H54 (cell line): ENCODE results near the gene MCOLN1.
"Not testable (repeated sequence)": the region's sequence is repeated elsewhere in the genome, so short reads cannot be mapped to it uniquely, and the experiment has no call there.

ENCODE experiments used
- DNase-seq: peaks from one replicate; pipeline ENCODE4 v3.0.0; 2011; ENCODE audit warnings: low spot score, mixed read lengths; ENCODE audit not compliant: insufficient read length
- FAIRE-seq: peaks from 3 replicates; lab custom pipeline; 2011; peaks lifted over from hg19 to GRCh38; lab: Jason Lieb, UNC
- POLR2A ChIP-seq: IDR thresholded peaks from 2 replicates; pipeline ENCODE4 v1.6.1; 2011; ENCODE audit warnings: low read depth, mild to moderate bottlenecking, low read length

The MCOLN1 gene

DNA sequence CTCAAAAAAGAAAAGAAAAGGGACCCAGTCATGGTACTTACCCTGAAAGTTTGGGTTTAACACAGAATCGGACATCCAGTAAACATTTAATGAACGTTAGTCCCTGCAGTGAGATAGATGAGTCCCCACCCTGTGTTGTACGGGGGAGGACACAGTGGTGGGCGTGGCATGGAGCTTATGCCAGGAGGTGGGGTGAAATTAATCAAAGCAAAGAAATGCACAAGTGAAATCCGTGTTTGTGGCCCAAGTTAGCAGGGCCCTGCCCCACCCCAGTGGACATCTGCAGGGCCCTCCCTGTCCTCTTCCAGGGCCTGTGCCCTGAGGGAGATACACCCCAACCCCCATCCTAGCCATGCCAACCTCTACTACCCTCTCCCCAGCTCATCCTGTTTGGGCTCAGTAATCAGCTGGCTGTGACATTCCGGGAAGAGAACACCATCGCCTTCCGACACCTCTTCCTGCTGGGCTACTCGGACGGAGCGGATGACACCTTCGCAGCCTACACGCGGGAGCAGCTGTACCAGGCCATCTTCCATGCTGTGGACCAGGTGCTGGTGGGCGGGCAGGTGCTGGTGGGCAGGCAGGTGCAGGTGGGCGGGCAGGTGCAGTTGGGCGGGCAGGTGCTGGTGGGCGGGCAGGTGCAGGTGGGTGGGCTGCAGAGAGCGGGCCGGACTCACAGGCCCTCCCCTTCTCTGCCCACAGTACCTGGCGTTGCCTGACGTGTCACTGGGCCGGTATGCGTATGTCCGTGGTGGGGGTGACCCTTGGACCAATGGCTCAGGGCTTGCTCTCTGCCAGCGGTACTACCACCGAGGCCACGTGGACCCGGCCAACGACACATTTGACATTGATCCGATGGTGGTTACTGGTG, 3.9 kb downstream of the MCOLN1 start:
- no peak for TF ChIP-seq POLR2A
- FAIRE-seq = no peak
- DNase-seq = no peak

DNA sequence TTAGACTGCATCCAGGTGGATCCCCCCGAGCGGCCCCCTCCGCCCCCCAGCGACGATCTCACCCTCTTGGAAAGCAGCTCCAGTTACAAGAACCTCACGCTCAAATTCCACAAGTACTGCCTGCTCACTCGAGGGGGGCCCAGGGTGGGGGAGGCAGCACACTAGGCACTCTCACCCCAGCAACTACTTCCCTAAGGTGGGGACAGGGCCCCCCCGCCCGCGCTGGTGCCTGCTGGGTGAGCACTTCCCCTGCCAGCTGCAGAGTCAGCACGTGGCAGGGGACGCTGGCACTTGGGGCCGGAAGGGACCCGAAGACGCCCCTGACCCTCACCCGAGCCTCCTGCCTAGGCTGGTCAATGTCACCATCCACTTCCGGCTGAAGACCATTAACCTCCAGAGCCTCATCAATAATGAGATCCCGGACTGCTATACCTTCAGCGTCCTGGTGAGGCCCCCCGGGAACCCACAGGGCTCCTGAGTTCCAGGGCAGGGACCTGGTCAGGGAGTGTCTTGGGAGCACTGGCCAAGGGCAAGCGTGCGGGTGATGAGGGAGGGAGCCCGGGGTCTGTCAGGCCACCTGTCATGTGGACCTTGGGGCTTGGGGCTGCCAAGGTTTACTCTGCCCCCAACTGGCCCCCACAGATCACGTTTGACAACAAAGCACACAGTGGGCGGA, 5.2 kb downstream of the MCOLN1 start:
- TF ChIP-seq POLR2A = no peak
- FAIRE-seq = no peak
- DNase-seq = no peak

DNA sequence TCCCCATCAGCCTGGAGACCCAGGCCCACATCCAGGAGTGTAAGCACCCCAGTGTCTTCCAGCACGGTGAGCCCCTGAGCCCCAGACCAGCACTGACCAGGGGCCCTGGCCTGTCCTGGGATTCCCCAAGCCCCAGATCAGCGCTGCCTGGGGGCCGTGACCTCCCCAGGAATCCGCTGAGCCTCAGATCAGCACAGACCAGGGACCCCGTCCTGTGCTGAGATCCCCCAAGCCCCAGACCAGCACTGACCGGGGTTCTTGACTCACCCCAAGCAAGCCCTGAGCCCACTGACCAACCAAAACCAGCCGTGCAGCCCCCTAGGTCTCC, 5.7 kb downstream of the MCOLN1 start:
- FAIRE-seq = no peak
- no peak for DNase-seq
- no peak for TF ChIP-seq POLR2A

DNA sequence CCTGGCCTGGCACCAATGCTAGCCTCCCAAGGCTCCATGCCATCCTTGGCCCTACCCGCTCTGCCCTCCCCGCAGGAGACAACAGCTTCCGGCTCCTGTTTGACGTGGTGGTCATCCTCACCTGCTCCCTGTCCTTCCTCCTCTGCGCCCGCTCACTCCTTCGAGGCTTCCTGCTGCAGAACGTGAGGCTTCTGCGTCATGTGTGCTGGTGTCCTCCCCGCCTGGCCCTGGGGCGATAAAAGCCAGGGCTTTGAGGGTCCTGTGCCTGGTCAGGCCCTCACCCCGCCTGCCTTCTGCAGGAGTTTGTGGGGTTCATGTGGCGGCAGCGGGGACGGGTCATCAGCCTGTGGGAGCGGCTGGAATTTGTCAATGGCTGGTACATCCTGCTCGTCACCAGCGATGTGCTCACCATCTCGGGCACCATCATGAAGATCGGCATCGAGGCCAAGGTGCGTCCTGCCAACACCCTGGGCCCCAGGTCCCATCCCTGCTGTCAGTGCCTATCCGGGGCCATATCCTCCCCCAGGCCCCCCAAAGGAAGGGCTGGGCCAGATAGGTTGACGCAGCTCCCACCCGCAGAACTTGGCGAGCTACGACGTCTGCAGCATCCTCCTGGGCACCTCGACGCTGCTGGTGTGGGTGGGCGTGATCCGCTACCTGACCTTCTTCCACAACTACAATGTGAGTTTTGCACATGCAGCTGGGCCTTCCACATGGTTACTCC, 6.3 kb downstream of the MCOLN1 start:
- no peak for TF ChIP-seq POLR2A
- FAIRE-seq (no peak), DNase-seq (no peak)

DNA sequence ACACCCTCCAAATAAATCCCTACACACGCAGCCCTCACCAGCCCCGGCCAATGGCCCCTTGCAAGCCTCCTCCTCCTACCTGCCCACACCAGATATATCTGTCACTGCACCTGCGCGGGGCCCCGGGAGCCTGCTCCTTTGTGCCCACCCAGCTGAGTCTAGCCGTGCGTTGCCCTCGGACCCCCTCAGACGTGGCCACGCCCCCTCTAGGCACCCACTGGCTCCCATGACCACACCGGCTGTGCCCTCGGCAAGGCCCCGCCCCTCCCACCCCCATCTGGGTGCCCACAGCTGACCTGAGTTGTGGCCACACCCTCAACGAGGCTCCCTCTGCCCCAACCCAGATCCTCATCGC, 6.8 kb downstream of the MCOLN1 start:
- TF ChIP-seq POLR2A = no peak
- DNase-seq (no peak), FAIRE-seq (no peak)

DNA sequence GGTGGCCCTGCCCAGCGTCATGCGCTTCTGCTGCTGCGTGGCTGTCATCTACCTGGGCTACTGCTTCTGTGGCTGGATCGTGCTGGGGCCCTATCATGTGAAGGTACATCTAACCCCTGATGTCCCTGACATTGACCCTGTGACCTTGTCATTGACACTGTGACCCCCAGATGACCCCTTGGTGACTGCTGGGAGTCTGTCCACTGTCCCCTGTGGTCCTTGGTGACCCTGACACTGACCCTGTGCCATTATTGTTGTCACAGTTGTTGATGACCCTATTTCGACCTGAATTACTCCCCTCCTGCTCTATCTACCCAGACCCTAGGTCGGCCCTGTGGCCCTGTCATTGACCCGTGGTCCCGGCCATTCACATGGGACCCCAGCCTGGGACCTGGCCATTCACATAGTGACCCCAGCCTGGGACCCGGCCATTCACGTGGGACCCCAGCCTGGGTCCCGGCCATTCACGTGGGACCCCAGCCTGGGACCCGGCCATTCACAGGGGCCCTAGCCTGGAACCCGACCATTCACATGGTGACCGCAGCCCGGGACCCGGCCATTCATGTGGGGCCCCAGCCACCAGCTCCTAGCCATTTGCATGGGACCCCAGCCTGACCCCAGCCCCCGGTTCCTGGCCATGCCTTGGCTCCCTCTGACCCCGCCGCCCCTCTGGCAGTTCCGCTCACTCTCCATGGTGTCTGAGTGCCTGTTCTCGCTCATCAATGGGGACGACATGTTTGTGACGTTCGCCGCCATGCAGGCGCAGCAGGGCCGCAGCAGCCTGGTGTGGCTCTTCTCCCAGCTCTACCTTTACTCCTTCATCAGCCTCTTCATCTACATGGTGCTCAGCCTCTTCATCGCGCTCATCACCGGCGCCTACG, 7.4 kb downstream of the MCOLN1 start:
- no peak for FAIRE-seq

DNA sequence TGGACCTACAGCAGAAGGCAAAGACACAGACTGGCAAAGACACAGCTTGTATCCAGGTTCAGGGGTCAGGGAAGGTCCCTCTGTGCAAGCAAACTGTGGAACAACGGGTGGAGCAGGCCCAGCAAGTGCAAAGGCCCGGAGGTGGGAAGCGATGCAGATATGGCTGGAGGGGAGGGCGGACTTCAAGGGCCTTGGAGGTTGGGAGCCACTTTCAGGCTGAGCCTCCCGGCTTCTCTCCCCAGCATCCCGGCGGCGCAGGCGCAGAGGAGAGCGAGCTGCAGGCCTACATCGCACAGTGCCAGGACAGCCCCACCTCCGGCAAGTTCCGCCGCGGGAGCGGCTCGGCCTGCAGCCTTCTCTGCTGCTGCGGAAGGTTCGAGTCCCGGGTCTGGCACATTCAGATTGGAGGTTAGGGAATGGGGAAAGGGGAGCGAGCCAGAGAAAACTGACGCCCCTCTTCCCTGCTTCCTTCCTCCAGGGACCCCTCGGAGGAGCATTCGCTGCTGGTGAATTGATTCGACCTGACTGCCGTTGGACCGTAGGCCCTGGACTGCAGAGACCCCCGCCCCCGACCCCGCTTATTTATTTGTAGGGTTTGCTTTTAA, 11.0 kb downstream of the MCOLN1 start:
- no peak for DNase-seq
- no peak for FAIRE-seq
- TF ChIP-seq POLR2A = no peak

More for the DNA sequence above, 7.4 kb downstream of the MCOLN1 start:
- no peak for DNase-seq
- no peak for TF ChIP-seq POLR2A

DNA sequence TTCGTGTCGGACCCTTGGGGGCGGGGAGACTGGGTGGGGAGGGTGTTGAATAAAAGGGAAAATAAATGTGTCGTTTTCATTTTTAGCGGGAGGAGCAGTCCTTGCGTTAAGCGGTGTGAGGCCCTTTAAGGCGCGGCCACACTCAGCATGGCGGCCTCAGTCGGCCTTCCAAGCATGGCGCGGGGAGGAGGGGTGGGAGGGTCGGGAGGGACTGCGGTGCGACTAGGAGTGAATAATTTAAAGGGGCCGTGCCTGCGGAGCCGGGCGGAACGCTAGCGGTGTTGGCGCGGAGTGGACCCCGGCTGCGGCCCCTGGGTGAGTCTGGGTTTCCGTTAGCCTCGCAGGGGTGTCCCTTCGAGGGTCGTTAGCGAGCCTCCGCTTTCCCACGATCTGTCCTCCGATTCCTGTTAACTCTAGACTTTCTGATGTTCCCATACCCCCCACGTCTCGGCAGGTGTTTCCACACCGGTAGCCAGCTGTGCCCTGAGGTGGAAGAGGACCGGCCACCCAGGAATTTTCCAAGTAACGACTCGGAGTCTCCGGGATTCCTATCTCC, 11.6 kb downstream of the MCOLN1 start:
- FAIRE-seq (no peak), DNase-seq (peak; percentile 83)
- no peak for TF ChIP-seq POLR2A

DNA sequence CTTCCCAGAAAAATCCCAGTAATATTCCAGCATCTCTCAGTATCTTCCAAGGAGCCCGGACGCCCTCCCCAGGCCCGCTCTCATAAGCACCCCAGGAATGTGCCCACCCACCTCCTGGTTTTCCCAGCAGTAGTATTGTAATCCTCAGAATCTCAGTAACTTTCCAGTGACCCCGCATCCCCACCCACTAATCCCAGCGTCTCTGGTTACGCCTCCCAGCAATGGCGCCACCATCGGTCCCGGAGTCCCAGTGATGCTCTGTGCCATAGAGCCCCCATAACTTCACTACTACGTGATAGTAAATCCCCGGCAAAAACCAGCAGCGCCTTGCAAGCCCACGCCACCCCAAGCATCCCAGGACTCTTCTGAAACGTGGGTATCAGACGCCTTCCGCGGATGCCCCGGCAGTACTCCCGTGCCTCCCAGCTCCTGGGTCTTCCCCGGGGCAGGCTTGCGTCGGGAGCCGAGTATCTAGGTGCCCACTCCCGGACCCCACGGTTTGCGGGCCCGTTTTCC, 12.2 kb downstream of the MCOLN1 start:
- FAIRE-seq (no peak), DNase-seq (no peak)
- peak; percentile 28; the same call in 1 of the 2 replicates for TF ChIP-seq POLR2A

DNA sequence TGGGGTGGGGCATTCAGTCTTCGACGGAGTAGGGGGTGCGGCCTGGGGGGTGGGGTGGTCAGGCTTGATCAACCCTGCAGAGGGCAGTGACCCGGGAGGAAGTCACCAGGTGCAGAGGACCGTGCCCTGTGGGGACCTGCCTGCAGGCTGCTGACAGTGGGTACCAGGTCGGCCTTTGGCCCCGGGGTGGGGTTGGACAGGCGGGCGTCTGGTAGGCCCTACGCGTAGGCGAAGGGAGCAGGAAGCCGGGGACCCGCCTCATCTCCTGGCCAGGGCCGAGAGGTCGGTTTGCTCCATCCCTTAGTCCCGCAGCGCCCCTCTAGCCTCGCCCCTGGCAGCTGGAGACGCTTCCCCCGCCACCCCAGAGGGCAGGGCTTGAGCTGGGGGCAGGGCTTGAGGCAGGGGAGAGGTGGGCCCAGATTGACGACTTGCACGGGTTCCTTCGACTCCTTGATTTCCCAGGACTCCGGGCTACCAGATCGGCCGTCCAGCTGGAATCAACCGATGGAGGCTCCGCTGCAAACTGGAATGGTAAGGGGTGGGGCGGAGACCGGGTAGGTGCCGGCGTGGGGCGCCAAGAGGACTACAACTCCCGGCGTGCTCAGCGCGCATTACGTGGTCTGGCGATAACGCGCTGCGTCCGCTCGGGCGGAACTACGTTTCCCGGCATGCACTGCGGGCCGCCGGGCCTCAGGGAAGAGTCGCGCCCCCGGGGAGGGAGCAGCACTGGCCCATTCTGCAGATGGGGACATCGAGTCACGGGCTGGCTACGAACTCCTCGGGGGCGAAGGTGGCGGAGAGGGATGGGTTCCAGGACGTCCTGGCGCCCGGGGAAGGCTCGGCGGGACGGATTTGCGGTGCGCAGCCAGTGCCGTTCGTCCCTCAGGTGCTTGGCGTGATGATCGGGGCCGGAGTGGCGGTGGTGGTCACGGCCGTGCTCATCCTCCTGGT, 12.9 kb downstream of the MCOLN1 start, which contains the start of gene PNPLA6:
Gene PNPLA6 (plus strand): TSS at position 671 of the 951 bp plus-strand sequence. CDS start 72 bp downstream, at position 743.
- peak; percentile 94 for DNase-seq
- TF ChIP-seq POLR2A = peak; percentile 57
- no peak for FAIRE-seq

DNA sequence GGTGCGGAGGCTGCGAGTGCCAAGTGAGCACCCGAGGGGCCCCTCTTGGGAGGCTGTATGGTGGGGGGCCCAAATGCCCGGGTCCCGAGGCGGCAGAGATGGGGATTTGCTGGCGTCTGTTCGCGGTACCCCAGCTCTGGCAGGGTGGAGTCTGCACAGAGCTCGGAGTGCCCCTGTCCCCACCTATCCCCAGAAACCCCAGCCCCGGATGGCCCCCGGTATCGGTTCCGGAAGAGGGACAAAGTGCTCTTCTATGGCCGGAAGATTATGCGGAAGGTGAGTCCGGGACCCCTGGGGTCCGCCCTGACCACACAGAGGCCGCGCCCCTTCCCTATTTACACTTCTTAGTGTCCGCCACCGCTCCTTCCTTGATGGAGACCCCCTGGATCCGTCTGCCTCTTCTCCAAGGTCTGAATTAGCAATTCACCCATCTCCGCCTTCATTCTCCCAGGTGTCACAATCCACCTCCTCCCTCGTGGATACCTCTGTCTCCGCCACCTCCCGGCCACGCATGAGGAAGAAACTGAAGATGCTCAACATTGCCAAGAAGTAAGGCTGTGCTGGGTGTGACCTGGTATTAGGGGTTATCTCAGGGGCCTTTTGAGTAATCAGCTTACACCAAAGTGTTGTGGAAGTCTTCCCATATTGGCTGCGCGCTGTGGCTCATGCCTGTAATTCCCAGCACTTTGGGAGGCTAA, 13.7 kb downstream of the MCOLN1 start:
- FAIRE-seq (no peak), DNase-seq (no peak)
- no peak for TF ChIP-seq POLR2A

DNA sequence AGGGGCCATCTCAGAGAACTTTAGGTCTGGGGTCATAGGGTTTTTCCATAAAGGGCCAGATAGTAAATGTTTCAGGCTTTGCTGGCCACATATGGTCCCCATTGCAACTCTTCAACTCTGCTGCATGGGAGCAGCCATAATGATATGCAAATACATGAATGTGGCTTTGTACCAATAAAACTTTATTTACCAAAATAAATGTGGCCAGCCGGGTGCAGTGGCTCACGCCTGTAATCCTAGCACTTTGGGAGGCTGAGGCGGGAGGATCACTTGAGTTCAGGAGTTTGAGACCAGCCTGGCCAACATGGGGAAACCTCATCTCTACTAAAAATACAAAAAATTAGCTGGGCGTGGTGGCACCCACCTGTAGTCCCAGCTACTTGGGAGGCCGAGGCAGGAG, 16.6 kb downstream of the MCOLN1 start:
- not testable (repeated sequence) for FAIRE-seq, DNase-seq
